GM12892 (cell line): ENCODE measurements around the gene PRR23A.

Experiments
- POLR2A ChIP-seq: IDR thresholded peaks from 2 replicates; pipeline ENCODE4 v1.6.1; 2011; ENCODE audit warnings: low read depth, low read length, control low read depth
- POLR2AphosphoS5 ChIP-seq: IDR thresholded peaks from 2 replicates; pipeline ENCODE4 v1.6.1; 2011; ENCODE audit warnings: low read depth, low read length, control low read depth

DNA sequence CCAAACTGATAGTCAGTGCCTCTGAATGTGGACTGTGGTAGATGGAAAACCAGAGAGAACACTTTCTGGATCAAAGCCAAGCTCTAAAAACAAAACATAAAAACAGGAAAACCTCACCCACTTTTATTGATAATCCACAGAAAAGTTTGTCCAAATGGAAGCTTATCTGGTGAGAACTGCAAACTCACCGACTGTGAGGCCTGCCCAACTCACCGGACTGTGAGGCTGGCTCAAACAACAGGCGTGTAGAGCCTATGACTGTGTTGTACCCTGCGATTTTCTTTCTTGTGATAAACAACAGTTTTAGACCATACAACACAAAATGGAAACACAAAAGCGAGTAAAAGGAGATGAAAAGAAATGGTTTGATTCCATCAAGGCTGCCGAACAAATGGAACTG, 31.4 kb upstream of the PRR23A start:
- no peak for TF ChIP-seq POLR2A
- no peak for TF ChIP-seq POLR2AphosphoS5
